GM12878 (cell line): ENCODE data around the gene DUSP10. TPM values are rescaled to one million over a fixed set of nuclear protein-coding genes. Genes with fewer than 3 reads are reported as not detected.

Source experiments
- ATAC-seq: fragments of 200-7000 bp; cut with Tn5 transposase; 3 replicates; pipeline ENCODE4 v1.9.1; 2020; ENCODE audit warnings: mild to moderate bottlenecking, moderate library complexity
- BruUV-seq: library from RNA; stranded (reverse); fragments of 400-500 nt; replicated peaks from 2 replicates; lab custom pipeline; 2021; lab: Mats Ljungman, UMichigan
- CTCF ChIA-PET: fragments of 300-600 bp; sonication (Branson Sonifier 250); formaldehyde crosslinking; extraction: SDS; loops from one replicate; lab custom pipeline; 2021; ENCODE audit warnings: inconsistent platforms; lab: Yijun Ruan, JAX
- POLR2A ChIA-PET: fragments of 350-600 bp; formaldehyde crosslinking; extraction: SDS; loops from one replicate; lab custom pipeline; 2021; ENCODE audit warnings: inconsistent platforms; lab: Charles Lee
- RAD21 ChIA-PET: fragments of 300-600 bp; sonication (Branson Sonifier 250); formaldehyde crosslinking; loops from one replicate; lab custom pipeline; 2023; ENCODE audit warnings: antibody characterized with exemption; ENCODE audit not compliant: unreplicated experiment; lab: Charles Lee
- SMC1A ChIA-PET: fragments of 300-600 bp; sonication (Branson Sonifier 250); formaldehyde crosslinking; loops from one replicate; lab custom pipeline; 2023; ENCODE audit not compliant: unreplicated experiment, uncharacterized antibody; lab: Charles Lee
- DNase-seq: peaks from one replicate; pipeline ENCODE4 v3.0.0-alpha.2; 2011; ENCODE audit warnings: low read depth, low spot score
- FAIRE-seq: peaks from 3 replicates; lab custom pipeline; 2011; peaks lifted over from hg19 to GRCh38; lab: Jason Lieb, UNC
- H2AFZ ChIP-seq: 2 replicates; pipeline ENCODE4 v1.6.0; 2011; ENCODE audit warnings: low read depth, low read length, control low read depth; ENCODE audit not compliant: control insufficient read depth
- H3K27ac ChIP-seq: 2 replicates; pipeline ENCODE4 v1.5.1; 2011; ENCODE audit warnings: control low read depth; ENCODE audit not compliant: control insufficient read depth, insufficient read depth
- H3K27me3 ChIP-seq, 2 experiments: replicated peaks in 1 of 2; 2 replicates each; pipeline versions ENCODE4 v1.6.0 to v1.6.1; 2011; ENCODE audit warnings: low read length in 1 of 2; ENCODE audit not compliant: control insufficient read depth in 2 of 2, insufficient read depth in 2 of 2
- H3K36me3 ChIP-seq, 2 experiments: 2 replicates each; pipeline ENCODE4 v1.5.1; 2011; ENCODE audit warnings: low read length in 1 of 2; ENCODE audit not compliant: control insufficient read depth in 2 of 2, insufficient read depth in 2 of 2
- H3K4me1 ChIP-seq: 2 replicates; pipeline ENCODE4 v1.6.1; 2011; ENCODE audit warnings: mild to moderate bottlenecking, low read length, moderate library complexity, mixed read lengths; ENCODE audit not compliant: control insufficient read depth, insufficient read depth
- H3K4me2 ChIP-seq: 2 replicates; pipeline ENCODE4 v1.6.0; 2011; ENCODE audit warnings: control low read depth; ENCODE audit not compliant: control insufficient read depth, insufficient read depth
- H3K4me3 ChIP-seq: fragments of 200-600 bp; sonication (generic); 2 replicates; pipeline ENCODE4 v1.5.1; 2016
- H3K79me2 ChIP-seq: 2 replicates; pipeline ENCODE4 v1.6.0; 2011; ENCODE audit warnings: low read length; ENCODE audit not compliant: control insufficient read depth, insufficient read depth
- H3K9ac ChIP-seq: 2 replicates; pipeline ENCODE4 v1.8.0; 2011; ENCODE audit warnings: low read length, control low read depth, mixed read lengths; ENCODE audit not compliant: control insufficient read depth, insufficient read depth
- H3K9me3 ChIP-seq: replicated peaks from 3 replicates; pipeline ENCODE4 v1.5.1; 2011; ENCODE audit warnings: mild to moderate bottlenecking, low read length; ENCODE audit not compliant: control insufficient read depth, insufficient read depth
- H4K20me1 ChIP-seq: 2 replicates; pipeline ENCODE4 v1.6.0; 2011; ENCODE audit not compliant: control insufficient read depth, insufficient read depth
- BCL3 ChIP-seq: IDR thresholded peaks from 2 replicates; pipeline ENCODE4 v1.6.1; 2011; ENCODE audit warnings: borderline replicate concordance, low read depth, mild to moderate bottlenecking, moderate library complexity, low read length; ENCODE audit not compliant: insufficient read depth, poor library complexity, severe bottlenecking
- CHD2 ChIP-seq: IDR thresholded peaks from 2 replicates; pipeline ENCODE4 v1.6.1; 2011; ENCODE audit warnings: low read depth, low read length, improper control_type of control experiment, borderline replicate concordance
- CREB1 ChIP-seq: IDR thresholded peaks from 2 replicates; pipeline ENCODE4 v1.6.1; 2012; ENCODE audit warnings: low read depth, mild to moderate bottlenecking, inconsistent platforms
- ESRRA ChIP-seq: IDR thresholded peaks from 2 replicates; pipeline ENCODE4 v1.6.1; 2012; ENCODE audit warnings: mild to moderate bottlenecking, low read length, improper control_type of control experiment
- HCFC1 ChIP-seq: fragments of 150-350 bp; IDR thresholded peaks from 2 replicates; pipeline ENCODE4 v1.6.1; 2014; ENCODE audit warnings: low read length
- MEF2B ChIP-seq: fragments of 450-650 bp; IDR thresholded peaks from 2 replicates; pipeline ENCODE4 v1.6.1; 2018; ENCODE audit warnings: mild to moderate bottlenecking, moderate library complexity; ENCODE audit not compliant: partially characterized antibody, poor library complexity, severe bottlenecking
- POLR2AphosphoS2 ChIP-seq: IDR thresholded peaks from 2 replicates; pipeline ENCODE4 v1.6.1; 2011; ENCODE audit warnings: low read depth, mild to moderate bottlenecking, low read length, improper control_type of control experiment, moderate library complexity
- RELA ChIP-seq: fragments of 450-650 bp; IDR thresholded peaks from 2 replicates; pipeline ENCODE4 v1.8.0; 2014; ENCODE audit warnings: borderline replicate concordance; ENCODE audit not compliant: partially characterized antibody
- SMAD5 ChIP-seq: IDR thresholded peaks from 2 replicates; pipeline ENCODE4 v1.6.1; 2016; ENCODE audit warnings: antibody characterized with exemption, low read depth
- SREBF1 ChIP-seq: IDR thresholded peaks from 2 replicates; pipeline ENCODE4 v1.6.1; 2012; ENCODE audit warnings: mild to moderate bottlenecking, low read length
- STAT1 ChIP-seq: fragments of 450-650 bp; conservative IDR thresholded peaks from 2 replicates; pipeline ENCODE4 v1.6.1; 2014; ENCODE audit warnings: antibody characterized with exemption, mild to moderate bottlenecking
- TCF12 ChIP-seq: IDR thresholded peaks from 2 replicates; pipeline ENCODE4 v1.6.1; 2011; ENCODE audit warnings: low read depth, mild to moderate bottlenecking, low read length
- WRNIP1 ChIP-seq: IDR thresholded peaks from 2 replicates; pipeline ENCODE4 v1.6.1; 2011; ENCODE audit warnings: low read depth, low read length, improper control_type of control experiment, borderline replicate concordance
- ZBTB33 ChIP-seq: fragments of 450-650 bp; IDR thresholded peaks from 2 replicates; pipeline ENCODE4 v1.6.1; 2017; ENCODE audit warnings: mild to moderate bottlenecking
- WGBS: methylation state at CpG from one replicate; pipeline ENCODE4 v1.1.6; 2016; ENCODE audit warnings: low lambda C conversion rate; ENCODE audit not compliant: insufficient replicate concordance, insufficient coverage; ENCODE audit errors: missing lambda C conversion rate; 5-methylcytosine and 5-hydroxymethylcytosine counted together
- in situ Hi-C: fragments of 300-500 bp; cut with MboI; formaldehyde crosslinking; loops from 9 replicates; pipeline ENCODE4 v1.14.3; 2018; ENCODE audit warnings: mixed read lengths
- intact Hi-C: fragments of 100-400 bp; cut with micrococcal nuclease; formaldehyde crosslinking; loops from one replicate; pipeline ENCODE4 v1.14.2; 2022; ENCODE audit not compliant: unreplicated experiment
- polyA plus RNA-seq, 11 experiments: library from polyadenylated mRNA; depleted of rRNA in 4 of 11; unstranded in 6 of 11; stranded (reverse) in 5 of 11; fragments of >200 nt; fragmentation: Nextera tagmentation in 4 of 11; fragmentation: Illumina TruSeq in 1 of 11; extraction: Ambion mirVana in 4 of 11; extraction: Trizol in 1 of 11; gene quantifications; 1 replicate in 1 of 11; 2 replicates in 10 of 11; pipeline versions ENCODE4 v1.2.1 to v1.2.3, GENCODE V29; 2011 to 2016; ENCODE audit warnings: inconsistent platforms in 2 of 11, missing spikeins in 2 of 11, low read depth in 1 of 11
- total RNA-seq, 4 experiments: library from RNA; depleted of rRNA in 3 of 4; stranded (reverse); fragments of >200 nt in 3 of 4; fragmentation: Illumina TruSeq in 1 of 4; extraction: Trizol in 1 of 4; gene quantifications; 2 replicates each; pipeline versions ENCODE4 v1.2.1 to v1.2.3, GENCODE V29; 2013 to 2021

Gene DUSP10
- total and polyA plus RNA-seq, 10 of the 15 experiments (the other 5 are each of a cell fraction or from before 2014, with no cell fraction given): 20.3 to 38.4 (median 27.8) TPM

GRCh38 chr1:221760911-221761310 lies 19.0 kb upstream of the DUSP10 start:
- Histone ChIP-seq H3K79me2 (peaks cover 3% of the 10 kb centered on the region; the same call in 1 of the 2 replicates), H4K20me1 (no peaks in the 10 kb centered on the region), H3K4me3 (peak overlapping the region; percentile 26; the same call in 1 of the 2 replicates), H3K27me3 (no peaks in the 10 kb centered on the region), H3K27ac (peak overlapping the region; percentile 90), H3K4me1 (peaks cover 70% of the 10 kb centered on the region), H3K9me3 (peaks cover 7% of the 10 kb centered on the region; the same call in 2 of the 3 replicates), H3K9ac (peak overlapping the region; percentile 64; the same call in 1 of the 2 replicates), H2AFZ (no peak overlapping the region), H3K36me3 (no peaks in the 10 kb centered on the region), H3K4me2 (peak overlapping the region; percentile 90; the same call in 1 of the 2 replicates)
- CTCF ChIA-PET: interaction anchor here (0.5 to 12.2 kb wide), 5 partner anchors 9 to 283 kb away, joined by 3 to 153 read pairs (median 8); no protein-coding TSS in a partner anchor
- DNase-seq (no peak), FAIRE-seq (no peak), ATAC-seq (peak; percentile 1; the same call in 1 of the 3 replicates)
- POLR2A ChIA-PET: interaction anchor here (1.2 to 13.1 kb wide), 7 partner anchors 11 to 280 kb away, joined by 3 to 203 read pairs (median 4); partner anchors contain the start of gene DUSP10
- TF ChIP-seq CHD2: no peak
- no peak for TF ChIP-seq ESRRA
- TF ChIP-seq CREB1: no peak
- TF ChIP-seq TCF12: no peak
- TF ChIP-seq BCL3: no peak
- TF ChIP-seq SMAD5: no peak
- TF ChIP-seq POLR2AphosphoS2: no peak
- no peak for TF ChIP-seq STAT1
- TF ChIP-seq SREBF1: no peak
- no peak for TF ChIP-seq RELA
- no peak for TF ChIP-seq HCFC1
- no peak for TF ChIP-seq WRNIP1
- TF ChIP-seq MEF2B: no peak
- no peak for TF ChIP-seq ZBTB33
- 60% methylated on average over 3 of the region's 3 CpGs for WGBS
- TSS peak; percentile 53 for BruUV-seq
- SMC1A ChIA-PET: interaction anchor here (0.7 to 13.2 kb wide), 10 partner anchors 10 to 130 kb away, joined by 3 to 510 read pairs (median 3); partner anchors contain the start of gene DUSP10
- RAD21 ChIA-PET: interaction anchor here (1.2 to 12.4 kb wide), 9 partner anchors 16 to 231 kb away, joined by 3 to 393 read pairs (median 10); partner anchors contain the start of gene DUSP10
- in situ Hi-C loops (no loop called here), intact Hi-C loops (loop anchor here (1.0 kb wide), 1 partner anchor 16 kb away; no protein-coding TSS in a partner anchor)
